ENCODE results near the gene SALL4. TPM values are rescaled to one million over a fixed set of nuclear protein-coding genes. Genes with fewer than 3 reads are reported as not detected.
"Not testable (repeated sequence)": the region's sequence is repeated elsewhere in the genome, so short reads cannot be mapped to it uniquely, and the experiment has no call there.

SALL4 gene
- total RNA-seq, 2 experiments from 2014 or later: 0.17 TPM; not detected in 1

- H3K36me3 Mint-ChIP-seq (ENCODE audit: low read depth): no peaks in the 10 kb centered on the region
- no peaks in the 10 kb centered on the region for H3K27me3 Mint-ChIP-seq
- no peak overlapping the region for H3K4me3 Mint-ChIP-seq
- no peaks in the 10 kb centered on the region for H3K9me3 Mint-ChIP-seq
- DNase-seq: no peak
- H3K4me1 Mint-ChIP-seq: peaks cover 3% of the 10 kb centered on the region
- ChIA-PET POLR2A (no interaction called here), CTCF (interaction anchor here (0.5 kb wide), 1 partner anchor 460 kb away, joined by 4 read pairs; no protein-coding TSS in a partner anchor)
- H3K27ac Mint-ChIP-seq: no peak overlapping the region
Observed at GRCh38 chr20:51750770-51751388, 51.4 kb downstream of the SALL4 start.

GRCh38 chr20:51750037-51750769 lies 52.1 kb downstream of the SALL4 start:
- Mint-ChIP-seq H3K36me3 (ENCODE audit: low read depth) (no peaks in the 10 kb centered on the region), H3K27me3 (no peaks in the 10 kb centered on the region), H3K4me3 (no peak overlapping the region), H3K4me1 (peaks cover 3% of the 10 kb centered on the region), H3K9me3 (no peaks in the 10 kb centered on the region), H3K27ac (no peak overlapping the region)
- ChIA-PET POLR2A (no interaction called here), CTCF (interaction anchor here (0.5 kb wide), 1 partner anchor 460 kb away, joined by 4 read pairs; no protein-coding TSS in a partner anchor)
- DNase-seq: no peak

GRCh38 chr20:51749674-51750036 lies 52.7 kb downstream of the SALL4 start:
- Mint-ChIP-seq H3K27ac (no peak overlapping the region), H3K9me3 (no peaks in the 10 kb centered on the region), H3K27me3 (no peaks in the 10 kb centered on the region), H3K4me3 (no peak overlapping the region), H3K4me1 (peaks cover 3% of the 10 kb centered on the region), H3K36me3 (ENCODE audit: low read depth) (no peaks in the 10 kb centered on the region)
- POLR2A ChIA-PET: no interaction called here
- CTCF ChIA-PET: no interaction called here
- no peak for DNase-seq

- no peak for DNase-seq
- H3K27ac Mint-ChIP-seq: no peak overlapping the region
- ChIA-PET POLR2A (no interaction called here), CTCF (interaction anchor here (0.7 kb wide), 1 partner anchor 691 kb away, joined by 4 read pairs; no protein-coding TSS in a partner anchor)
- H3K4me1 Mint-ChIP-seq: peaks cover 3% of the 10 kb centered on the region
- no peaks in the 10 kb centered on the region for H3K9me3 Mint-ChIP-seq
- H3K4me3 Mint-ChIP-seq: no peak overlapping the region
- no peaks in the 10 kb centered on the region for H3K27me3 Mint-ChIP-seq
- no peaks in the 10 kb centered on the region for H3K36me3 Mint-ChIP-seq (ENCODE audit: low read depth)
Observed at GRCh38 chr20:51747182-51747911, 55.0 kb downstream of the SALL4 start.

- ChIA-PET CTCF (interaction anchor here (0.6 kb wide), 1 partner anchor 250 kb away, joined by 3 read pairs; no protein-coding TSS in a partner anchor), POLR2A (no interaction called here)
- Mint-ChIP-seq H3K4me1 (peaks cover 3% of the 10 kb centered on the region), H3K9me3 (no peaks in the 10 kb centered on the region), H3K27ac (no peak overlapping the region), H3K36me3 (ENCODE audit: low read depth) (no peaks in the 10 kb centered on the region), H3K27me3 (no peaks in the 10 kb centered on the region), H3K4me3 (no peak overlapping the region)
- DNase-seq: no peak
Observed at GRCh38 chr20:51745804-51746203, 56.5 kb downstream of the SALL4 start.

GRCh38 chr20:51740838-51741237 lies 61.5 kb downstream of the SALL4 start:
- DNase-seq: no peak
- Mint-ChIP-seq H3K4me3 (no peak overlapping the region), H3K27ac (no peak overlapping the region), H3K27me3 (no peaks in the 10 kb centered on the region), H3K9me3 (no peaks in the 10 kb centered on the region), H3K36me3 (ENCODE audit: low read depth) (no peaks in the 10 kb centered on the region), H3K4me1 (no peaks in the 10 kb centered on the region)
- CTCF ChIA-PET: no interaction called here
- POLR2A ChIA-PET: no interaction called here

GRCh38 chr20:51740308-51740707 lies 62.0 kb downstream of the SALL4 start:
- DNase-seq; POLR2A ChIA-PET; H3K9me3 Mint-ChIP-seq; H3K4me3 Mint-ChIP-seq; CTCF ChIA-PET; H3K36me3 Mint-ChIP-seq (ENCODE audit: low read depth); H3K4me1 Mint-ChIP-seq; H3K27me3 Mint-ChIP-seq; H3K27ac Mint-ChIP-seq: not testable (repeated sequence)

GRCh38 chr20:51739722-51740249 lies 62.5 kb downstream of the SALL4 start:
- DNase-seq: no peak
- H3K4me3 Mint-ChIP-seq: no peak overlapping the region
- no peaks in the 10 kb centered on the region for H3K36me3 Mint-ChIP-seq (ENCODE audit: low read depth)
- H3K4me1 Mint-ChIP-seq: no peaks in the 10 kb centered on the region
- no peaks in the 10 kb centered on the region for H3K9me3 Mint-ChIP-seq
- ChIA-PET POLR2A (no interaction called here), CTCF (no interaction called here)
- H3K27ac Mint-ChIP-seq: no peak overlapping the region
- H3K27me3 Mint-ChIP-seq: no peaks in the 10 kb centered on the region

GRCh38 chr20:51738877-51739447 lies 63.4 kb downstream of the SALL4 start:
- DNase-seq: no peak
- H3K4me3 Mint-ChIP-seq: no peak overlapping the region
- no peak overlapping the region for H3K27ac Mint-ChIP-seq
- CTCF ChIA-PET: interaction anchor here (0.7 kb wide), 1 partner anchor 612 kb away, joined by 3 read pairs; no protein-coding TSS in a partner anchor
- no peaks in the 10 kb centered on the region for H3K36me3 Mint-ChIP-seq (ENCODE audit: low read depth)
- no peaks in the 10 kb centered on the region for H3K9me3 Mint-ChIP-seq
- POLR2A ChIA-PET: no interaction called here
- no peaks in the 10 kb centered on the region for H3K27me3 Mint-ChIP-seq
- no peaks in the 10 kb centered on the region for H3K4me1 Mint-ChIP-seq

- H3K9me3 Mint-ChIP-seq; POLR2A ChIA-PET; H3K27ac Mint-ChIP-seq; H3K4me1 Mint-ChIP-seq; H3K4me3 Mint-ChIP-seq; H3K27me3 Mint-ChIP-seq; H3K36me3 Mint-ChIP-seq (ENCODE audit: low read depth); DNase-seq: not testable (repeated sequence)
- CTCF ChIA-PET: interaction anchor here (0.7 kb wide), 2 partner anchors 301 to 611 kb away, joined by 3 read pairs; no protein-coding TSS in a partner anchor
Observed at GRCh38 chr20:51738261-51738660, 64.1 kb downstream of the SALL4 start.

- no peaks in the 10 kb centered on the region for H3K9me3 Mint-ChIP-seq
- DNase-seq: no peak
- H3K36me3 Mint-ChIP-seq (ENCODE audit: low read depth): no peaks in the 10 kb centered on the region
- ChIA-PET CTCF (no interaction called here), POLR2A (no interaction called here)
- no peaks in the 10 kb centered on the region for H3K27me3 Mint-ChIP-seq
- no peaks in the 10 kb centered on the region for H3K4me1 Mint-ChIP-seq
- H3K4me3 Mint-ChIP-seq: no peak overlapping the region
- H3K27ac Mint-ChIP-seq: no peak overlapping the region
Observed at GRCh38 chr20:51736947-51737346, 65.4 kb downstream of the SALL4 start.

GRCh38 chr20:51735728-51736600 lies 66.4 kb downstream of the SALL4 start:
- no peaks in the 10 kb centered on the region for H3K4me1 Mint-ChIP-seq
- no peaks in the 10 kb centered on the region for H3K27me3 Mint-ChIP-seq
- no peak overlapping the region for H3K27ac Mint-ChIP-seq
- H3K36me3 Mint-ChIP-seq (ENCODE audit: low read depth): no peaks in the 10 kb centered on the region
- ChIA-PET POLR2A (no interaction called here), CTCF (no interaction called here)
- H3K4me3 Mint-ChIP-seq: no peak overlapping the region
- no peaks in the 10 kb centered on the region for H3K9me3 Mint-ChIP-seq
- no peak for DNase-seq

All from activated CD4-positive, alpha-beta T cell treated with anti-CD3 and anti-CD28 coated beads, Interleukin-2, amount 10 ng/mL, durations not matched to agents 7 days and 5 days (primary cell).